Measurements from ENCODE around the gene RBM8A.

RBM8A gene

GRCh38 chr1:145886390-145886789 lies 40.9 kb downstream of the RBM8A start:
- DNase-seq: peak in 2 of 3 donors; percentile 22 to 44
- POLR2A ChIA-PET: interaction anchor here (0.5 to 0.6 kb wide), 2 partner anchors 54 to 132 kb away, joined by 5 read pairs; no protein-coding TSS in a partner anchor

GRCh38 chr1:145885738-145886287 lies 41.5 kb downstream of the RBM8A start, which contains the start of gene ANKRD35:
Gene ANKRD35, minus strand, starts transcription at chr1:145885866. Its CDS starts 108 bp downstream, at chr1:145885758.
- under 1% methylated on average over 19 of the region's 36 CpGs for WGBS (ENCODE audit: insufficient coverage)
- H3K4me1 ChIP-seq (ENCODE audit: control extremely low read depth in 1 of 4, control insufficient read depth in 4 of 4, insufficient read depth in 4 of 4, low read length in 3 of 4): peaks cover 0 to 11% (median 9%) of the 10 kb centered on the region in 4 experiments
- ChIA-PET CTCF (interaction anchor here (0.7 to 3.5 kb wide), 8 partner anchors 14 to 40 kb away, joined by 3 to 12 read pairs (median 5); partner anchors contain the start of genes ITGA10, NUDT17 and PIAS3), POLR2A (interaction anchor here (0.6 kb wide), 2 partner anchors 9 to 133 kb away, joined by 5 to 6 read pairs; no protein-coding TSS in a partner anchor)
- peak; percentile 69 to 85 (median 84) for DNase-seq
- H3K27me3 ChIP-seq (replicated peaks in 2 of 5; ENCODE audit: control insufficient read depth in 4 of 5, insufficient read depth in 5 of 5, low read length in 4 of 5): peaks cover 0 to 12% (median 2%) of the 10 kb centered on the region in 5 experiments
- no peak within 1 kb of the TSS for H3K27ac ChIP-seq (ENCODE audit: insufficient read depth in 1 of 2, low read depth in 1 of 2, low read length in 2 of 2, poor library complexity in 1 of 2, severe bottlenecking in 2 of 2)
- H3K9me3 ChIP-seq (ENCODE audit: control extremely low read depth in 1 of 5, control insufficient read depth in 4 of 5, insufficient read depth in 2 of 5, low read depth in 1 of 5, low read length in 4 of 5): no peaks in the 10 kb centered on the region
- H3K4me3 ChIP-seq (ENCODE audit: control insufficient read depth in 1 of 7, extremely low read depth in 1 of 7, insufficient read depth in 4 of 7, low read depth in 2 of 7, low read length in 6 of 7): peak within 1 kb of the TSS; percentile 46 to 90 (median 74)
- H3K36me3 ChIP-seq (ENCODE audit: control insufficient read depth in 4 of 4, insufficient read depth in 4 of 4, low read length in 3 of 4): no peaks in the 10 kb centered on the region

More at GRCh38 chr1:145886390-145886789, 40.9 kb downstream of the RBM8A start:
- H3K4me3 ChIP-seq (ENCODE audit: control insufficient read depth in 1 of 7, extremely low read depth in 1 of 7, insufficient read depth in 4 of 7, low read depth in 2 of 7, low read length in 6 of 7): peak overlapping the region in 6 of 7 experiments; percentile 65 to 90 (median 78)
- no peaks in the 10 kb centered on the region for H3K36me3 ChIP-seq (ENCODE audit: control insufficient read depth in 4 of 4, insufficient read depth in 4 of 4, low read length in 3 of 4)
- H3K27me3 ChIP-seq (replicated peaks in 2 of 5; ENCODE audit: control insufficient read depth in 4 of 5, insufficient read depth in 5 of 5, low read length in 4 of 5): peaks cover 0 to 12% (median 2%) of the 10 kb centered on the region in 5 experiments
- no peaks in the 10 kb centered on the region for H3K9me3 ChIP-seq (ENCODE audit: control extremely low read depth in 1 of 5, control insufficient read depth in 4 of 5, insufficient read depth in 2 of 5, low read depth in 1 of 5, low read length in 4 of 5)
- peaks cover 0 to 11% (median 9%) of the 10 kb centered on the region in 4 experiments for H3K4me1 ChIP-seq (ENCODE audit: control extremely low read depth in 1 of 4, control insufficient read depth in 4 of 4, insufficient read depth in 4 of 4, low read length in 3 of 4)
- CTCF ChIA-PET: interaction anchor here (1.3 to 1.9 kb wide), 3 partner anchors 17 to 28 kb away, joined by 3 to 6 read pairs (median 5); partner anchors contain the start of gene PIAS3
- WGBS (ENCODE audit: insufficient coverage): 71% methylated on average over 7 of the region's 11 CpGs
- H3K27ac ChIP-seq (ENCODE audit: insufficient read depth in 1 of 2, low read depth in 1 of 2, low read length in 2 of 2, poor library complexity in 1 of 2, severe bottlenecking in 2 of 2): no peak overlapping the region

DNA sequence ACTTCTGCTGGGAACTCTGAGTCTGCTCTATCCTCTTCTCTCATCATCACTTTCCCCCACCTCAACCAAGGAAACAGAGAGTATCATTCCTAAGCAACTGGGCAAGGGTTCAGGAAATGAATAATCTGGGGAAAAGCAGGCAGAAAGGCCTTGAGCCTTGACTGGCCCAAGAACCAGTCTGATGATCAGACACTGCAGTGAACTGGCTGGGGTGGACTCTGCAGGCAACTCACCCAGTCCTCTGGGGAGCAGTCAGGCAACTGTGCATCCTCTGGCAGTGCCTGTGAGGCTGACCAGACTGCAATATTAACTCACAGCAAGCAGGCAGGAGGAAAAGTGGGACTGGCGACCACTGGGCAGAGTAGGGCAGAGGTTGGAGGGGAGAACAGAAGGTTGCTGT lies 42.6 kb downstream of the RBM8A start:
- Histone ChIP-seq H3K4me3 (ENCODE audit: control insufficient read depth in 1 of 7, extremely low read depth in 1 of 7, insufficient read depth in 4 of 7, low read depth in 2 of 7, low read length in 6 of 7) (no peak overlapping the region), H3K9me3 (ENCODE audit: control extremely low read depth in 1 of 5, control insufficient read depth in 4 of 5, insufficient read depth in 2 of 5, low read depth in 1 of 5, low read length in 4 of 5) (no peaks in the 10 kb centered on the region), H3K27me3 (replicated peaks in 2 of 5; ENCODE audit: control insufficient read depth in 4 of 5, insufficient read depth in 5 of 5, low read length in 4 of 5) (peaks cover 0 to 12% (median 2%) of the 10 kb centered on the region in 5 experiments), H3K4me1 (ENCODE audit: control extremely low read depth in 1 of 4, control insufficient read depth in 4 of 4, insufficient read depth in 4 of 4, low read length in 3 of 4) (peaks cover 4 to 21% (median 15%) of the 10 kb centered on the region in 4 experiments), H3K27ac (ENCODE audit: insufficient read depth in 1 of 2, low read depth in 1 of 2, low read length in 2 of 2, poor library complexity in 1 of 2, severe bottlenecking in 2 of 2) (no peak overlapping the region), H3K36me3 (ENCODE audit: control insufficient read depth in 4 of 4, insufficient read depth in 4 of 4, low read length in 3 of 4) (no peaks in the 10 kb centered on the region)
- DNase-seq: no peak
- CTCF ChIA-PET: interaction anchor here (1.1 to 6.6 kb wide), 7 partner anchors 12 to 39 kb away, joined by 4 to 47 read pairs (median 8); partner anchors contain the start of genes ITGA10, NUDT17 and PIAS3
- POLR2A ChIA-PET: no interaction called here
- 100% methylated on average over 1 of the region's 1 CpG for WGBS (ENCODE audit: insufficient coverage)

DNA sequence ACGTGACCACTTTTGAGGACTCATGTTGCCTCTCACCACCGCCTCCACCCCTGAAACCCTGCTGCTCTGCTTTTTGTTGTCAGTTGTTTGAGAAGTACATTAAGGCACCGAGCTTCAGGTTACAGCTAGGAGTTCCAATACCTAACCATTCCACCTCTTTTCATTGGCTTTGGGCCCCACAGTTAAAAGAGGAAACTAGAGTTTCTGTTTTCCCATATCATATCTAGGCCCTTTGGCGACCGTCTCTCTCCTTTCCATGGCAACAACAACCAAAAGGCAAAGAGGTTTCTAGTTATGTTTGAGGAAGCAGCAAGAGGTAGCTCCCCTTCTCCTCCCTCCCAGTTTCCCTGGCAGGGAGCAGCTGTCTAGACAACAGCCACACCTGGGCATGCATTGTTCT lies 47.5 kb downstream of the RBM8A start:
- POLR2A ChIA-PET: interaction anchor here (0.5 to 0.9 kb wide), 2 partner anchors 21 to 131 kb away, joined by 3 to 4 read pairs; partner anchors contain the start of gene PIAS3

DNA sequence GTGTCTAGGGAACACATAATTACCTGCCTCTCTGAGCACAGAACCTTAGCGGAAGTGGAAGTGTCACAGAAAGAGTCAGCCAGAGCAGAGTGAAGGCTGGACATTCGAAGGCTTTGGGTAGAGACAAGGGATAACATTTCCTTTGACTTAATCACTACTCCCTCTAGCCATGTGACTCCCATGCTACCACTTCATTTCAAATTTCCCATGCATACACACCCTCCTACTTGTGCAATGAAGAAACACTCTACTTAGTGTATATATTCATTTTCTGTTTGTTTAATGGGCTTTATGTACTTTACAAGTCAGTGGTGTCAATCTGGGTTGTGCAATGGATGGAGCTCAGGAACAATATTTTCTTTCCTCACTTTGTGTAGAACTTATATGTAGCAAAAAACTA lies 48.6 kb downstream of the RBM8A start:
- no peak overlapping the region for H3K27ac ChIP-seq (ENCODE audit: insufficient read depth in 1 of 2, low read depth in 1 of 2, low read length in 2 of 2, poor library complexity in 1 of 2, severe bottlenecking in 2 of 2)
- no peak overlapping the region for H3K4me3 ChIP-seq (ENCODE audit: control insufficient read depth in 1 of 7, extremely low read depth in 1 of 7, insufficient read depth in 4 of 7, low read depth in 2 of 7, low read length in 6 of 7)
- no peaks in the 10 kb centered on the region for H3K36me3 ChIP-seq (ENCODE audit: control insufficient read depth in 4 of 4, insufficient read depth in 4 of 4, low read length in 3 of 4)
- WGBS (ENCODE audit: insufficient coverage): 100% methylated on average over 1 of the region's 2 CpGs
- no peak for DNase-seq
- H3K4me1 ChIP-seq (ENCODE audit: control extremely low read depth in 1 of 4, control insufficient read depth in 4 of 4, insufficient read depth in 4 of 4, low read length in 3 of 4): peaks cover 4 to 14% (median 7%) of the 10 kb centered on the region in 4 experiments
- ChIA-PET CTCF (interaction anchor here (1.1 to 6.6 kb wide), 4 partner anchors 13 to 31 kb away, joined by 3 to 47 read pairs (median 23); partner anchors contain the start of genes NUDT17 and PIAS3), POLR2A (no interaction called here)
- no peaks in the 10 kb centered on the region for H3K9me3 ChIP-seq (ENCODE audit: control extremely low read depth in 1 of 5, control insufficient read depth in 4 of 5, insufficient read depth in 2 of 5, low read depth in 1 of 5, low read length in 4 of 5)
- H3K27me3 ChIP-seq (replicated peaks in 2 of 5; ENCODE audit: control insufficient read depth in 4 of 5, insufficient read depth in 5 of 5, low read length in 4 of 5): no peaks in the 10 kb centered on the region

More for the DNA sequence above, 47.5 kb downstream of the RBM8A start:
- Histone ChIP-seq H3K4me3 (ENCODE audit: control insufficient read depth in 1 of 7, extremely low read depth in 1 of 7, insufficient read depth in 4 of 7, low read depth in 2 of 7, low read length in 6 of 7) (peak overlapping the region in 1 of 7 experiments; percentile 6), H3K27ac (ENCODE audit: insufficient read depth in 1 of 2, low read depth in 1 of 2, low read length in 2 of 2, poor library complexity in 1 of 2, severe bottlenecking in 2 of 2) (no peak overlapping the region), H3K9me3 (ENCODE audit: control extremely low read depth in 1 of 5, control insufficient read depth in 4 of 5, insufficient read depth in 2 of 5, low read depth in 1 of 5, low read length in 4 of 5) (no peaks in the 10 kb centered on the region), H3K4me1 (ENCODE audit: control extremely low read depth in 1 of 4, control insufficient read depth in 4 of 4, insufficient read depth in 4 of 4, low read length in 3 of 4) (peaks cover 4 to 14% (median 7%) of the 10 kb centered on the region in 4 experiments), H3K36me3 (ENCODE audit: control insufficient read depth in 4 of 4, insufficient read depth in 4 of 4, low read length in 3 of 4) (no peaks in the 10 kb centered on the region), H3K27me3 (replicated peaks in 2 of 5; ENCODE audit: control insufficient read depth in 4 of 5, insufficient read depth in 5 of 5, low read length in 4 of 5) (peaks cover 0 to 5% (median 0%) of the 10 kb centered on the region in 5 experiments)
- CTCF ChIA-PET: interaction anchor here (1.1 to 6.6 kb wide), 5 partner anchors 12 to 32 kb away, joined by 4 to 47 read pairs (median 13); partner anchors contain the start of genes NUDT17 and PIAS3
- peak; percentile 25 to 63 (median 61) for DNase-seq
- 89% methylated on average over 3 of the region's 5 CpGs for WGBS (ENCODE audit: insufficient coverage)

GRCh38 chr1:145877923-145878486 lies 49.3 kb downstream of the RBM8A start:
- CTCF ChIA-PET: interaction anchor here (1.1 to 6.6 kb wide), 4 partner anchors 14 to 30 kb away, joined by 3 to 47 read pairs (median 23); partner anchors contain the start of genes NUDT17 and PIAS3
- Histone ChIP-seq H3K4me3 (ENCODE audit: control insufficient read depth in 1 of 7, extremely low read depth in 1 of 7, insufficient read depth in 4 of 7, low read depth in 2 of 7, low read length in 6 of 7) (no peak overlapping the region), H3K4me1 (ENCODE audit: control extremely low read depth in 1 of 4, control insufficient read depth in 4 of 4, insufficient read depth in 4 of 4, low read length in 3 of 4) (peaks cover 4 to 17% (median 7%) of the 10 kb centered on the region in 4 experiments), H3K9me3 (ENCODE audit: control extremely low read depth in 1 of 5, control insufficient read depth in 4 of 5, insufficient read depth in 2 of 5, low read depth in 1 of 5, low read length in 4 of 5) (no peaks in the 10 kb centered on the region), H3K27ac (ENCODE audit: insufficient read depth in 1 of 2, low read depth in 1 of 2, low read length in 2 of 2, poor library complexity in 1 of 2, severe bottlenecking in 2 of 2) (no peak overlapping the region), H3K36me3 (ENCODE audit: control insufficient read depth in 4 of 4, insufficient read depth in 4 of 4, low read length in 3 of 4) (no peaks in the 10 kb centered on the region), H3K27me3 (replicated peaks in 2 of 5; ENCODE audit: control insufficient read depth in 4 of 5, insufficient read depth in 5 of 5, low read length in 4 of 5) (no peaks in the 10 kb centered on the region)
- POLR2A ChIA-PET: no interaction called here
- DNase-seq: no peak
- 100% methylated on average over 6 of the region's 7 CpGs for WGBS (ENCODE audit: insufficient coverage)

Measured in common myeloid progenitor, CD34-positive (primary cell).